DND-41 (cell line): ENCODE measurements around the gene C3orf70.

Experiments used
- CTCF ChIP-seq: IDR thresholded peaks from 2 replicates; pipeline ENCODE4 v1.5.1; 2012; ENCODE audit warnings: borderline replicate concordance, low read length, moderate library complexity, mild to moderate bottlenecking; ENCODE audit not compliant: poor library complexity, severe bottlenecking; ENCODE audit errors: extremely low read depth
- EZH2 ChIP-seq: IDR thresholded peaks from 3 replicates; pipeline ENCODE4 v1.6.1; 2012; ENCODE audit warnings: borderline replicate concordance, low read depth, mild to moderate bottlenecking, moderate library complexity, low read length, inconsistent platforms; ENCODE audit not compliant: severe bottlenecking

DNA sequence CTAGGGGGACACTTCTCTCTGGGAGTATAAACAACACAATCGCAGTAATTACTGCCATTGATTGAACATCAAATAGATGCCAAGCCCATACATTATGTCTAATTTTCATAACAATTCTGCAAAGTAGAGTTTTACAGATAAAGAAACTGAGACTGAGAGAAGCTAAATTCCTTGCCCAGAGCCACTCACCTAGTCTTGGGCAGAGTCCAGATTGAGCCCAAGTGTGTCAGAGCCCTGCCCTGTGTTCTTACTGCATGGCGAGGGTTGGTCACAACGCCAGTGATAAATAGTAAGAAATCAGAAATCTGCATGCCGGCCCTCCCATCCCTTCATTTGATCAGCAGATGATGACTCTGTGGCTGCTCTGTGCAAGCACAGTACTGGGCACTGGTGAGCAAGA is 106.3 kb downstream of the C3orf70 start:
- TF ChIP-seq CTCF (no peak), EZH2 (no peak)
